Spinal cord (tissue), 10 donors: ENCODE data around the gene TRIM72. TPM values are rescaled to one million over a fixed set of nuclear protein-coding genes. Genes with fewer than 3 reads are reported as not detected.
"Not testable (repeated sequence)": the region's sequence is repeated elsewhere in the genome, so short reads cannot be mapped to it uniquely, and the experiment has no call there.

ENCODE experiments used
- DNase-seq, 6 donors: peaks; one replicate each; pipeline versions ENCODE4 v3.0.0 to v3.0.0-alpha.2; 2013 to 2015; ENCODE audit warnings: low spot score in 6 of 6, low read depth in 4 of 6
- H3K27ac ChIP-seq: one replicate; pipeline ENCODE4 v1.5.1; 2013; ENCODE audit warnings: low read depth, low read length, control low read depth
- H3K27me3 ChIP-seq: one replicate; pipeline ENCODE4 v1.6.1; 2013; ENCODE audit warnings: low read length; ENCODE audit not compliant: control insufficient read depth, insufficient read depth
- H3K36me3 ChIP-seq: one replicate; pipeline ENCODE4 v1.6.1; 2013; ENCODE audit warnings: low read length; ENCODE audit not compliant: control insufficient read depth, insufficient read depth
- H3K4me1 ChIP-seq: one replicate; pipeline ENCODE4 v1.6.1; 2013; ENCODE audit warnings: low read length; ENCODE audit not compliant: control insufficient read depth, insufficient read depth
- H3K4me3 ChIP-seq: one replicate; pipeline ENCODE4 v1.5.1; 2013; ENCODE audit warnings: low read depth, low read length, control low read depth
- H3K9me3 ChIP-seq: one replicate; pipeline ENCODE4 v1.6.1; 2013; ENCODE audit warnings: low read length; ENCODE audit not compliant: control insufficient read depth, insufficient read depth
- WGBS: methylation state at CpG from one replicate; pipeline ENCODE4 v1.1.5; 2013; ENCODE audit warnings: missing lambda C conversion rate; ENCODE audit not compliant: insufficient coverage; 5-methylcytosine and 5-hydroxymethylcytosine counted together
- polyA plus RNA-seq, 2 donors: library from polyadenylated mRNA; unstranded; fragments of 120-200 nt; gene quantifications; one replicate each; pipeline ENCODE4 v1.2.1, GENCODE V29; 2013; ENCODE audit not compliant: insufficient read length in 2 of 2
- total RNA-seq, 2 donors: library from RNA; depleted of rRNA in 1 of 2; stranded (reverse); fragments of 120-200 nt in 1 of 2; fragments of >200 nt in 1 of 2; gene quantifications; one replicate each; pipeline versions ENCODE4 v1.2.3 to v1.2.4, GENCODE V29; 2013 to 2014
- donor health status: healthy.

TRIM72 gene
- total and polyA plus RNA-seq, 4 donors = 0.22 to 1.1 (median 0.70) TPM

DNA sequence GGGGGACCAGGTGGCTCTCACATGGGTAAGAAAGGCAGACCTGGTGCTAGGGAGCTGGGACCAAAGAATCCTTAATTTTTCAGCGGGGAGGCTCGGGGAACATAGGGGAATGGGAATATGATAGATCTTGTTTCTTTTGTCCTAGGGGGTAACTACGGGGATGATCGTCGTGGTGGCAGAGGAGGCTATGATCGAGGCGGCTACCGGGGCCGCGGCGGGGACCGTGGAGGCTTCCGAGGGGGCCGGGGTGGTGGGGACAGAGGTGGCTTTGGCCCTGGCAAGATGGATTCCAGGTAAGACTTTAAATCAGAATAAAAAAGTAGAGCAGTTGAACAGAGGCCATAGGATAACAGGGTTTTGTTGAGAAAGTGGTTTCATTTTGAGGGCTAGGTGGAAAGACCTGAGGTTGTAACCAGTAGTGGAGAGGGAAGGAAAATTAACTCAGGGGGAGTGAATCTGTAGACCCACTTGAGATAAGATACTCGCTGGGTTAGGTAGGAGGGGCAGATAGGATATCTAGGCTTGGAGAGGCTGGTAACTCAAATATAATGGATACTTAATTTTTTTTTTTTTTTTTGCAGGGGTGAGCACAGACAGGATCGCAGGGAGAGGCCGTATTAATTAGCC lies 23.0 kb upstream of the TRIM72 start:
- H3K4me1 ChIP-seq = no peaks in the 10 kb centered on the region
- H3K36me3 ChIP-seq = peaks cover 75% of the 10 kb centered on the region
- DNase-seq = no peak
- H3K4me3 ChIP-seq = no peak overlapping the region
- H3K27ac ChIP-seq = no peak overlapping the region
- 97% methylated on average over 17 of the region's 17 CpGs for whole genome bisulfite sequencing
- no peaks in the 10 kb centered on the region for H3K9me3 ChIP-seq
- H3K27me3 ChIP-seq = no peaks in the 10 kb centered on the region

DNA sequence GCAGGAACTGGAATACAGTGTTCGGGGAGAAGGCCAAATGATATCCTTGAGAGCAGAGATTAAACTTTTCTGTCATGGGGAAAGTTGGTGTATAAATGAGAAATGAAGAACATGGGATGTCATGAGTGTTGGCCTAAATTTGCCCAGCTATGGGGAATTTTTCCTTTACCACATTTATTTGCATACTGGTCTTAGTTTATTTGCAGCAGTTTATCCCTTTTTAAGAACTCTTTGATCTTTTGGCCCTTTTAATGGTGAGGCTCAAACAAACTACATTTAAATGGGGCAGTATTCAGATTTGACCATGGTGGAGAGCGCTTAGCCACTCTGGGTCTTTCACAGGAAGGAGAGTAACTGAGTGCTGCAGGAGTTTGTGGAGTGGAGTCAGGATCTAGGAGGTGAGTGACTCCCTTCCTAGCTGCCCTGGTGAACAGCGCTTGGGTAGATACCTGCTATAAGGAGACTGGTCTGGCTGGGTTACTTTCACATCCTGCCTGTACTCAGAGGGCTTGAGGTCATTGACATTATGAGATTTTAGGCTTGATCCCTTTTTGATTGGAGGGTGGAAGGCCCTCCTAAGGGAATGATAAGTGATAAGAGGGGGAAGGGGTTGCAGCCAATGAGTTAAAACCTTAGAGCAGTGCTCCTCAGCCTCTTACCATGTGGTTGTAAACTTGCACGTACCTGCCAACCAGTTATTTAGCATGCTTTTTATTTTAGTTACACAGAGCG lies 22.1 kb upstream of the TRIM72 start:
- no peak overlapping the region for H3K27ac ChIP-seq
- WGBS = 100% methylated on average over 3 of the region's 5 CpGs
- no peaks in the 10 kb centered on the region for H3K27me3 ChIP-seq
- H3K4me1 ChIP-seq = no peaks in the 10 kb centered on the region
- H3K9me3 ChIP-seq = no peaks in the 10 kb centered on the region
- H3K4me3 ChIP-seq = no peak overlapping the region
- DNase-seq = no peak
- peaks cover 76% of the 10 kb centered on the region for H3K36me3 ChIP-seq

DNA sequence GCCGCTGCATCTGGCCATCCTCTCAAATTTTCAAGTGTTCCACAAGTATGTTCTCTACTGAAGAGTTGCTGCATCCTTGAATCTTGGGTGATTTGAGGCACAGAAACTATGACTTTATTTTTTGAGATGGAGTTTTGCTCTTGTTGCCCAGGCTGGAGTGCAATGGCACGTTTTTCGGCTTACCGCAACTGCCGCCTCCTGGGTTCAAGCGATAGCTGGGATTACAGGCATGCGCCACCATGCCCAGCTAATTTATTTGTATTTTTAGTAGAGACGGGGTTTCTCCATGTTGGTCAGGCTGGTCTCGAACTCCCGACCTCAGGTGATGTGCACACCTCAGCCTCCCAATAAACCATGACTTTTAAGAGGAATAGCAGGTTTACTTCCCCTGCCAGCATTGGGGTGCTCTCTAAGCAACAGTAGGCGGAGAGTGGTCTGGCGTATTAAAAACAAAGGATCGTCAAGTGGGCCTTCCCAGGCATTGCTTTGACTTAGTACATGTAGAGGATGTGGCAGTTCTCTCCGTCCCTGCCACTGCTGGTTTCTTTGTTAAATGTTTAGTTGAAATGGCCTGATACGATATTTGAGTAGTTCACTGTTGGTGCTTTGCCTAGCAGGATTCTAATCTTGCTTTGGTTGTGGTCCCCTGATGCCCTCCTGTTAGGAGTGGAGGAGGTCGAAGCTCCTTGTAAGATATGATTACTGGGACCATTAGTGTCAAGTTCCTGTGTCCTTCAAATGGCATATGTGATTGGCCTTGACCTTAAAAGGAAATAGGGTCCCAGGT lies 20.9 kb upstream of the TRIM72 start:
- Histone ChIP-seq H3K27me3 (no peaks in the 10 kb centered on the region), H3K36me3 (peaks cover 77% of the 10 kb centered on the region), H3K9me3 (no peaks in the 10 kb centered on the region), H3K27ac (no peak overlapping the region), H3K4me1 (no peaks in the 10 kb centered on the region), H3K4me3 (no peak overlapping the region)
- WGBS = 92% methylated on average over 11 of the region's 16 CpGs
- DNase-seq = no peak

DNA sequence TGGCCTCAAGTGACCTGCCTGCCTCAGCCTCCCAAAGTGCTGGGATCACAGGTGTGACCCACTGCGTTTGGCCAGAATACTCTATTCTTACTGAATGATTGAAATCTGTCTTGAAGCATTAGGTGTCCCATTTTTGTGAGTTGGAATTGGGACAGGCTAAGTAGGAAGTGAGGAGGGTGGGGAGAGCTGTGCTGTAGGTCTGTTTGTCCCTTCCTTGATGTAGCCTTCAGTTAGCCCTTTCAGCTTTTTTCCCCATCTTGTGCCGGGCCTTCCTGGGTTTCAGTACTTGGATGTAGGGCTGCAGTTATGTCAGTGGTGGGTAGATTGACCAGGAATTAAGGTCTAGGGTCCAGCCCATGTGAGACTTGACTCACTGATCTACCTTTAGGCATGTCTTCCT lies 20.0 kb upstream of the TRIM72 start:
- DNase-seq = no peak
- Histone ChIP-seq H3K4me3 (no peak overlapping the region), H3K27me3 (no peaks in the 10 kb centered on the region), H3K27ac (no peak overlapping the region), H3K9me3 (no peaks in the 10 kb centered on the region), H3K4me1 (no peaks in the 10 kb centered on the region), H3K36me3 (peaks cover 74% of the 10 kb centered on the region)
- WGBS = no CpG with 5 or more reads among the region's 2 CpGs

DNA sequence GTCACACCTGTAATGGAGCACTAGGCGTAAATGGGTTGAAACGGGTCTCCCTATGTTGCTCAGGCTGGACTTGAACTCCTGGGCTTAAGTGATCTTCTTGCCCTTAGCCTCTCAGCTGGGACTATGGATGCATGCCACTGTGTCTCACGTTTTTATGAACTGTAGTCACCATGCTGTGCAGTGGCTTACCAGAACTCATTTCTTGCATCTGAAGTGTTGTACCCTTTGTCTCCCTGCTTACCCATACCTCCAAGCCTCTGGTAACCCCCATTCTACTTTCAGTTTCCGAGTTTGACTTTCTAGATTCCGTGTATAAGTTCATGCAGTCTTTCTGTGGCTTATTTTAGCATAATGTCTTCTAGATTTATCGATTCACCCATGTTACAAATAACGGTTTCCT lies 19.0 kb upstream of the TRIM72 start:
- H3K4me1 ChIP-seq = no peaks in the 10 kb centered on the region
- WGBS = 87% methylated on average over 4 of the region's 7 CpGs
- no peak overlapping the region for H3K27ac ChIP-seq
- no peaks in the 10 kb centered on the region for H3K27me3 ChIP-seq
- H3K9me3 ChIP-seq = no peaks in the 10 kb centered on the region
- DNase-seq = no peak
- no peak overlapping the region for H3K4me3 ChIP-seq
- H3K36me3 ChIP-seq = peaks cover 72% of the 10 kb centered on the region

DNA sequence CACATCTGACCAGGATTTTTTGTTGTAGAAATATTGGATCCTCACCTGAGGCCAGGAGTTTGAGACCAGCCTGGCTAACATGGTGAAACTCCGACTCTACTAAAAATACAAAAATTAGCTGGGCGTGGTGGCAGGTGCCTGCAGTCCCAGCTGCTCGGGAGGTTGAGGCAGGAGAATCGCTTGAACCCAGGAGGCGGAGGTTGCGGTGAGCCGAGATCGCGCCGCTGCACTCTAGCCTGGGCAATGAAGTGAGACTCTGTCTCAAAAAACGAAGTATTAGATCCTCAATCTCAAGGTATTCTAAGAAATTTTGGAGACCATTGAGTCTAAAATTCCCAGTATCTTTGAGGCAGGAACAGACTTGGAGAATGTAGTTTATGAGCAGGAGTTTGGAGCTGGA lies 18.1 kb upstream of the TRIM72 start:
- H3K4me1 ChIP-seq, H3K9me3 ChIP-seq, H3K27me3 ChIP-seq, H3K27ac ChIP-seq, H3K4me3 ChIP-seq, DNase-seq: not testable (repeated sequence)
- peaks cover 67% of the 10 kb centered on the region for H3K36me3 ChIP-seq
- WGBS = 95% methylated on average over 11 of the region's 11 CpGs

DNA sequence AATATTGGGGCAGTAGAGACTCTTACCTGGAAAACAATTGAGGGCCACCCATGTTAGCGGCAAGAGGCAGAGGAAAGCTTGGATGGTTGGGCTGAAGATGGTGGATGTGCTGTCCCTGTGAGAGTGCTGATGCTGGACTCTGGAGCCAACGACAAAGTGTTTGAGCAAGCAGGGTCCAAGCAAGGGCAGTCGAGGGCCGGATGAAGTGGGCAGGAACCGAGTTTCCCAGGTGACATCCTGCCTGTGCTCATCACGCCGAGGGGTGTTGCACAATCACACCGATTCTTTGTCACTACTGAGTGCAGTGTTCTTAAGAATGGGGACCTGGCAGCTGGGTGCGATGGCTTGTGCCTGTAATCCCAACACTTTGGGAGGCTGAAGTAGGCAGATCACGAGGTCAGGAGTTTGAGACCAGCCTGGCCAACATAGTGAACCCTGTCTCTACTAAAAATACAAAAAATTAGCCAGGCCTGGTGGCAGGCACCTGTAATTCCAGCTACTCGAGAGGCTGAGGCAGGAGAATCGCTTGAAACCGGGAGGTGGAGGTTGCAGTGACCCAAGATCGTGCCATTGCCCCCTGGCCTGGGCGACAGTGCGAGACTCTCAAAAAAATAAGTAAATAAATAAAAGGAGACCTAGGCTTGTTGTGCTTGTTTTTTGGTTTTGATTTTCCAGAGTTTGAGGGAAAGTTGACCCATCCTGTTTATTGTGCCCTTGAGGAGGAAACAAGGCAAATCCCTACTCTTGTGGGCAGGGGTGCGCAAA lies 17.4 kb upstream of the TRIM72 start:
- Histone ChIP-seq H3K27me3 (peaks cover 2% of the 10 kb centered on the region), H3K36me3 (peaks cover 64% of the 10 kb centered on the region)
- 94% methylated on average over 15 of the region's 17 CpGs for WGBS

DNA sequence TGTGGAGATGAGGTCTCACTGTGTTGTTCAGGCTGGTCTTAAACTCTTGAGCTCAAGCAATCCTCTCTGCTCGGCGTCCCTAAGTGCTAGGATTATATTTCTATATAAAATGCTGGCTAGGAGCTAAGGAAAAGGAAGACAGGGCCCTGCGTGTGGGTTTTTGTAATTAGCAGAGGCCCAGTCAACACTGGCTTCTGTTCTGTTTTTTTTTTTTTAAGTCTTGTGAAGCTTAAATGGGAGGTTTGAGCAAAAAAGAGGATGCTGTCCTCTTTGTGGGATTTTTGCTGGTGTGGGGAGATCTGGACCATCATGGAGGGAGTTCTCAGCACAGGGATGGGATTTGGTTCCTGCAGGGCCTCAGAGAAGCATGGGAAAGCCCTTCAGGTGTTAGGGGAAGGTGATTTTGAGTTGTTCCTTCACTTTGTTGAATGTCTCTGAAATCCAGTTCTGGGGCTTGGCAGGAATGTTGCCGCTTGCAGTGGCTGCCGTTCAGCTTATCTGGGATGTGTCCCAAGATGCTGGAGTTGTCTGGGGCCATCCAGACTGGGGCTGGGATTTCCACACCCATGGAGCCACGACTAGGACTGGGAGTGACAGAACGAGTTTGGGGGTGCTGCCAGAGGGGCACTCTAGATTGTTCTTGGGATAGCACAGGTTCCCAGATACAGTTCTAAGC lies 15.6 kb upstream of the TRIM72 start:
- 84% methylated on average over 7 of the region's 7 CpGs for WGBS
- H3K4me3 ChIP-seq = no peak overlapping the region
- no peak for DNase-seq
- H3K9me3 ChIP-seq = no peaks in the 10 kb centered on the region
- H3K4me1 ChIP-seq = peaks cover 17% of the 10 kb centered on the region
- peaks cover 52% of the 10 kb centered on the region for H3K36me3 ChIP-seq
- peaks cover 15% of the 10 kb centered on the region for H3K27me3 ChIP-seq
- H3K27ac ChIP-seq = no peak overlapping the region

More for the DNA sequence above, 17.4 kb upstream of the TRIM72 start:
- H3K4me1 ChIP-seq = peaks cover 2% of the 10 kb centered on the region
- DNase-seq = no peak
- H3K27ac ChIP-seq = no peak overlapping the region
- H3K4me3 ChIP-seq = no peak overlapping the region
- H3K9me3 ChIP-seq = no peaks in the 10 kb centered on the region
